GM10847 (cell line): ENCODE data around the gene LAPTM4A.
A peak's percentile ranks its signal among the peaks of the same experiment; 100 is the strongest.

Experiments used
- POLR2A ChIP-seq: IDR thresholded peaks from 2 replicates; pipeline ENCODE4 v1.6.1; 2011; ENCODE audit not compliant: insufficient read length; ENCODE audit errors: extremely low read depth

The LAPTM4A gene

GRCh38 chr2:20051532-20052228 lies at the start of gene LAPTM4A:
TSS of gene LAPTM4A (minus strand) at chr2:20051628. CDS start at chr2:20051520, 108 bp downstream.
- peak; percentile 55 for TF ChIP-seq POLR2A

- no peak for TF ChIP-seq POLR2A
These were observed 49.3 kb upstream of the LAPTM4A start for GRCh38 chr2:20100711-20101110.

- no peak for TF ChIP-seq POLR2A
These were observed 48.4 kb upstream of the LAPTM4A start for GRCh38 chr2:20099780-20100179.

GRCh38 chr2:20097889-20098714 lies 46.7 kb upstream of the LAPTM4A start:
- no peak for TF ChIP-seq POLR2A

- no peak for TF ChIP-seq POLR2A
These were observed 44.0 kb upstream of the LAPTM4A start for GRCh38 chr2:20095469-20095868.

GRCh38 chr2:20094955-20095354 lies 43.5 kb upstream of the LAPTM4A start:
- TF ChIP-seq POLR2A: no peak

- TF ChIP-seq POLR2A: no peak
These were observed 42.8 kb upstream of the LAPTM4A start for GRCh38 chr2:20094142-20094755.

GRCh38 chr2:20093263-20094141 lies 42.1 kb upstream of the LAPTM4A start:
- TF ChIP-seq POLR2A: no peak

GRCh38 chr2:20092901-20093235 lies 41.4 kb upstream of the LAPTM4A start:
- TF ChIP-seq POLR2A: no peak

- TF ChIP-seq POLR2A: no peak
These were observed 40.9 kb upstream of the LAPTM4A start for GRCh38 chr2:20092226-20092900.

GRCh38 chr2:20091305-20091991 lies 40.0 kb upstream of the LAPTM4A start:
- no peak for TF ChIP-seq POLR2A

GRCh38 chr2:20089715-20090464 lies 38.5 kb upstream of the LAPTM4A start:
- no peak for TF ChIP-seq POLR2A

- TF ChIP-seq POLR2A: no peak
These were observed 30.4 kb upstream of the LAPTM4A start for GRCh38 chr2:20081841-20082240.
